IMR-90 (cell line): ENCODE measurements around the gene CKB.

Experiments
- BHLHE40 ChIP-seq: fragments of 150-350 bp; IDR thresholded peaks from 2 replicates; pipeline ENCODE4 v1.6.1; 2016; ENCODE audit warnings: mild to moderate bottlenecking, low read depth, low read length
- CEBPB ChIP-seq: IDR thresholded peaks from 2 replicates; pipeline ENCODE4 v1.6.1; 2012; ENCODE audit warnings: low read depth, low read length, improper control_type of control experiment
- CHD1 ChIP-seq: IDR thresholded peaks from 2 replicates; pipeline ENCODE4 v1.6.1; 2012; ENCODE audit warnings: low read depth, low read length, improper control_type of control experiment
- FOS ChIP-seq: fragments of 150-350 bp; IDR thresholded peaks from 2 replicates; pipeline ENCODE4 v1.6.1; 2016; ENCODE audit warnings: low read depth, low read length
- MAZ ChIP-seq: IDR thresholded peaks from 2 replicates; pipeline ENCODE4 v1.6.1; 2012; ENCODE audit warnings: low read depth, mild to moderate bottlenecking, low read length, improper control_type of control experiment, moderate library complexity, borderline replicate concordance
- MXI1 ChIP-seq: IDR thresholded peaks from 2 replicates; pipeline ENCODE4 v1.6.1; 2012; ENCODE audit warnings: low read depth, mild to moderate bottlenecking, low read length, moderate library complexity, borderline replicate concordance
- POLR2A ChIP-seq: IDR thresholded peaks from 2 replicates; pipeline ENCODE4 v1.6.1; 2012; ENCODE audit warnings: mild to moderate bottlenecking, low read depth, low read length
- RAD21 ChIP-seq: IDR thresholded peaks from 2 replicates; pipeline ENCODE4 v1.6.1; 2012; ENCODE audit warnings: low read length, improper control_type of control experiment
- RCOR1 ChIP-seq: IDR thresholded peaks from 2 replicates; pipeline ENCODE4 v1.6.1; 2012; ENCODE audit warnings: mild to moderate bottlenecking, low read length, improper control_type of control experiment; ENCODE audit not compliant: insufficient replicate concordance
- RFX5 ChIP-seq: IDR thresholded peaks from 2 replicates; pipeline ENCODE4 v1.8.0; 2012; ENCODE audit warnings: low read depth, mild to moderate bottlenecking, low read length, moderate library complexity
- SMC3 ChIP-seq: fragments of 150-350 bp; IDR thresholded peaks from 2 replicates; pipeline ENCODE4 v1.6.1; 2016; ENCODE audit warnings: low read depth, mild to moderate bottlenecking, antibody characterized with exemption, low read length, moderate library complexity
- TF ChIP-seq, protein P1 (sequence below): conservative IDR thresholded peaks from 2 replicates; pipeline ENCODE4 v1.5.1; 2012; ENCODE audit warnings: mild to moderate bottlenecking, low read depth, low read length, improper control_type of control experiment
- TF ChIP-seq, protein P2 (sequence below): fragments of 150-350 bp; IDR thresholded peaks from 2 replicates; pipeline ENCODE4 v1.6.1; 2017; ENCODE audit warnings: mild to moderate bottlenecking, antibody characterized with exemption, low read length, low read depth
- TF ChIP-seq, protein P3 (sequence below): fragments of 150-350 bp; IDR thresholded peaks from 2 replicates; pipeline ENCODE4 v1.6.1; 2016; ENCODE audit warnings: low read depth, mild to moderate bottlenecking, low read length, moderate library complexity, borderline replicate concordance

DNA sequence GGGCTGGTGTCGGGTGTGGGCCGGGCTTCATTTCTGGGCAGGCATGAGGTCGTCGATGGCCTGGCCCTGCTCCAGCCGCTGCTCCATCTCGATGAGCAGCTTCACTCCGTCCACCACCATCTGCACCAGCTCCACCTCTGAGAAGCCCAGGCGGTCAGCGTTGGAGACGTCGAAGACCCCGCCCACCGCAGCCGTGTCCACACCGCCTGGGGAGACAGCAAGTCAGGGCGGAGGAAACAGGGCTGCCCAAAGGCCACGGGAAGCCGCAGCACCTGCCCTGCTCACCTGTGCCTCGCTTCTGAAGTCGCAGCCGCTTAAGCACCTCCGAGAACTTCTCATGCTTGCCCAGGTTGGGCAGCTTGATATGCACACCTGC lies 2.8 kb downstream of the CKB start:
- TF ChIP-seq, protein P1, sequence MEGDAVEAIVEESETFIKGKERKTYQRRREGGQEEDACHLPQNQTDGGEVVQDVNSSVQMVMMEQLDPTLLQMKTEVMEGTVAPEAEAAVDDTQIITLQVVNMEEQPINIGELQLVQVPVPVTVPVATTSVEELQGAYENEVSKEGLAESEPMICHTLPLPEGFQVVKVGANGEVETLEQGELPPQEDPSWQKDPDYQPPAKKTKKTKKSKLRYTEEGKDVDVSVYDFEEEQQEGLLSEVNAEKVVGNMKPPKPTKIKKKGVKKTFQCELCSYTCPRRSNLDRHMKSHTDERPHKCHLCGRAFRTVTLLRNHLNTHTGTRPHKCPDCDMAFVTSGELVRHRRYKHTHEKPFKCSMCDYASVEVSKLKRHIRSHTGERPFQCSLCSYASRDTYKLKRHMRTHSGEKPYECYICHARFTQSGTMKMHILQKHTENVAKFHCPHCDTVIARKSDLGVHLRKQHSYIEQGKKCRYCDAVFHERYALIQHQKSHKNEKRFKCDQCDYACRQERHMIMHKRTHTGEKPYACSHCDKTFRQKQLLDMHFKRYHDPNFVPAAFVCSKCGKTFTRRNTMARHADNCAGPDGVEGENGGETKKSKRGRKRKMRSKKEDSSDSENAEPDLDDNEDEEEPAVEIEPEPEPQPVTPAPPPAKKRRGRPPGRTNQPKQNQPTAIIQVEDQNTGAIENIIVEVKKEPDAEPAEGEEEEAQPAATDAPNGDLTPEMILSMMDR, result no peak
- TF ChIP-seq CHD1 (no peak), POLR2A (no peak), RAD21 (no peak), SMC3 (no peak), BHLHE40 (no peak), MAZ (no peak), MXI1 (no peak), RFX5 (no peak), FOS (no peak), CEBPB (no peak), RCOR1 (no peak)
- TF ChIP-seq, protein P2, sequence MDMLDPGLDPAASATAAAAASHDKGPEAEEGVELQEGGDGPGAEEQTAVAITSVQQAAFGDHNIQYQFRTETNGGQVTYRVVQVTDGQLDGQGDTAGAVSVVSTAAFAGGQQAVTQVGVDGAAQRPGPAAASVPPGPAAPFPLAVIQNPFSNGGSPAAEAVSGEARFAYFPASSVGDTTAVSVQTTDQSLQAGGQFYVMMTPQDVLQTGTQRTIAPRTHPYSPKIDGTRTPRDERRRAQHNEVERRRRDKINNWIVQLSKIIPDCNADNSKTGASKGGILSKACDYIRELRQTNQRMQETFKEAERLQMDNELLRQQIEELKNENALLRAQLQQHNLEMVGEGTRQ, result no peak
- TF ChIP-seq, protein P3, sequence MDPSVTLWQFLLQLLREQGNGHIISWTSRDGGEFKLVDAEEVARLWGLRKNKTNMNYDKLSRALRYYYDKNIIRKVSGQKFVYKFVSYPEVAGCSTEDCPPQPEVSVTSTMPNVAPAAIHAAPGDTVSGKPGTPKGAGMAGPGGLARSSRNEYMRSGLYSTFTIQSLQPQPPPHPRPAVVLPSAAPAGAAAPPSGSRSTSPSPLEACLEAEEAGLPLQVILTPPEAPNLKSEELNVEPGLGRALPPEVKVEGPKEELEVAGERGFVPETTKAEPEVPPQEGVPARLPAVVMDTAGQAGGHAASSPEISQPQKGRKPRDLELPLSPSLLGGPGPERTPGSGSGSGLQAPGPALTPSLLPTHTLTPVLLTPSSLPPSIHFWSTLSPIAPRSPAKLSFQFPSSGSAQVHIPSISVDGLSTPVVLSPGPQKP, result no peak
